SHP77 (cell line): ENCODE data around the gene FBL.
"Not testable (repeated sequence)": the region's sequence is repeated elsewhere in the genome, so short reads cannot be mapped to it uniquely, and the experiment has no call there.

Experiments used
- DNase-seq, 2 experiments: peaks; one replicate each; lab custom pipeline; 2025; lab: John Stamatoyannopoulos, UW

FBL gene

GRCh38 chr19:39876486-39876885 is 30.3 kb upstream of the FBL start:
- DNase-seq = not testable (repeated sequence)

GRCh38 chr19:39875401-39875864 is 29.3 kb upstream of the FBL start:
- DNase-seq = peak; percentile 56 to 85

GRCh38 chr19:39874404-39874803 is 28.2 kb upstream of the FBL start:
- DNase-seq = no peak

GRCh38 chr19:39873385-39873784 is 27.2 kb upstream of the FBL start:
- DNase-seq = no peak

GRCh38 chr19:39871886-39872866 is 26.0 kb upstream of the FBL start:
- no peak for DNase-seq

- no peak for DNase-seq
These were observed 25.2 kb upstream of the FBL start for GRCh38 chr19:39871362-39871761.

- peak; percentile 84 to 95 for DNase-seq
These were observed 24.2 kb upstream of the FBL start for GRCh38 chr19:39870171-39870971.

- DNase-seq = no peak
These were observed 21.8 kb upstream of the FBL start for GRCh38 chr19:39867952-39868351.

GRCh38 chr19:39867133-39867532 is 21.0 kb upstream of the FBL start:
- DNase-seq = no peak

- no peak for DNase-seq
These were observed 19.8 kb upstream of the FBL start for GRCh38 chr19:39865953-39866352.

- DNase-seq = no peak
These were observed 19.0 kb upstream of the FBL start for GRCh38 chr19:39865186-39865585.

- DNase-seq = no peak
These were observed 17.9 kb upstream of the FBL start for GRCh38 chr19:39864118-39864517.

GRCh38 chr19:39858541-39858940 is 12.4 kb upstream of the FBL start:
- DNase-seq = no peak

GRCh38 chr19:39852882-39853281 is 6.7 kb upstream of the FBL start:
- DNase-seq = no peak

GRCh38 chr19:39850892-39851291 is 4.7 kb upstream of the FBL start:
- DNase-seq = no peak

- DNase-seq = no peak
These were observed 2.2 kb upstream of the FBL start for GRCh38 chr19:39848392-39848791.

- DNase-seq = no peak
These were observed 1.3 kb upstream of the FBL start for GRCh38 chr19:39847525-39847924.

- DNase-seq = no peak
These were observed 703 bp upstream of the FBL start for GRCh38 chr19:39846678-39847486.

GRCh38 chr19:39845584-39845932 is 621 bp downstream of the FBL start:
- peak; percentile 44 to 54 for DNase-seq

- no peak for DNase-seq
These were observed 1.0 kb downstream of the FBL start for GRCh38 chr19:39845172-39845571.

- peak; percentile 48 to 55 for DNase-seq
These were observed 2.0 kb downstream of the FBL start for GRCh38 chr19:39843919-39844793.
